Muscle of leg (tissue), 11 donors: ENCODE results near the gene FRMD8. TPM values are rescaled to one million over a fixed set of nuclear protein-coding genes. Genes with fewer than 3 reads are reported as not detected.

Experiments
- DNase-seq: peaks from one replicate; pipeline ENCODE4 v3.0.0; 2013
- H3K27ac ChIP-seq: one replicate; pipeline ENCODE4 v1.5.1; 2013; ENCODE audit warnings: mild to moderate bottlenecking, low read length, control low read depth
- H3K27me3 ChIP-seq: one replicate; pipeline ENCODE4 v1.6.1; 2013; ENCODE audit warnings: low read length; ENCODE audit not compliant: control insufficient read depth, insufficient read depth
- H3K36me3 ChIP-seq: one replicate; pipeline ENCODE4 v1.6.1; 2013; ENCODE audit warnings: low read length; ENCODE audit not compliant: control insufficient read depth, insufficient read depth
- H3K4me1 ChIP-seq: one replicate; pipeline ENCODE4 v1.6.1; 2013; ENCODE audit warnings: low read length; ENCODE audit not compliant: control insufficient read depth, insufficient read depth
- H3K4me3 ChIP-seq: one replicate; pipeline ENCODE4 v1.5.1; 2013; ENCODE audit warnings: low read length, control low read depth
- H3K9me3 ChIP-seq: replicated peaks from 2 replicates; pipeline ENCODE4 v1.6.1; 2013; ENCODE audit warnings: low read depth, low read length; ENCODE audit not compliant: control insufficient read depth
- WGBS: methylation state at CpG from one replicate; pipeline ENCODE4 v1.1.5; 2013; ENCODE audit warnings: missing lambda C conversion rate; ENCODE audit not compliant: insufficient coverage; 5-methylcytosine and 5-hydroxymethylcytosine counted together
- polyA plus RNA-seq, 8 donors: library from polyadenylated mRNA; unstranded; fragments of 120-200 nt; gene quantifications; one replicate each; pipeline versions ENCODE4 v1.2.1 to v1.2.3, GENCODE V29; 2013; ENCODE audit warnings: inconsistent platforms in 1 of 8, low replicate concordance in 1 of 8; ENCODE audit not compliant: insufficient read length in 8 of 8, insufficient read depth in 1 of 8
- total RNA-seq: library from RNA; stranded (reverse); fragments of 120-200 nt; gene quantifications from one replicate; pipeline ENCODE4 v1.2.4, GENCODE V29; 2013

The FRMD8 gene
- total and polyA plus RNA-seq, 9 donors = 8.2 to 12.4 (median 10.1) TPM

- Histone ChIP-seq H3K4me1 (peaks cover 82% of the 10 kb centered on the region), H3K36me3 (no peaks in the 10 kb centered on the region), H3K4me3 (peak overlapping the region; percentile 31), H3K27ac (peak overlapping the region; percentile 100), H3K9me3 (no peaks in the 10 kb centered on the region), H3K27me3 (no peaks in the 10 kb centered on the region)
- peak; percentile 99 for DNase-seq
- 1% methylated on average over 15 of the region's 15 CpGs for WGBS
Observed at GRCh38 chr11:65418681-65419459, 32.4 kb downstream of the FRMD8 start.

DNA sequence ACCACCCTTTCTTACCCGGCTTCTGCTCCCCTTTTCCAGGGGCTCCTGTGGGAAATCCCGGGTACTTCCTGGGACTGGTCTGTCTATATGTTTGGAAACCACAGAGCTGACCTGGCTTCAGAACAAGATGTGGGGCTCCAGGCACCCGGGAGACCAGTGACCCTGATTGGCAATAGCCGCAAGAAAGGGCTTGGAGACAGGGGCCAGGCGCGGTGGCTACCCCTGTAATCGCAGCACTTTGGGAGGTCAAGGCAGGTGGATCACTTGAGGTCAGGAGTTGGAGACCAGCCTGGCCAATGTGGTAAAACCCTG is 33.0 kb downstream of the FRMD8 start:
- no peaks in the 10 kb centered on the region for H3K36me3 ChIP-seq
- H3K27me3 ChIP-seq = no peaks in the 10 kb centered on the region
- peak overlapping the region; percentile 100 for H3K27ac ChIP-seq
- peak overlapping the region; percentile 31 for H3K4me3 ChIP-seq
- H3K4me1 ChIP-seq = peaks cover 87% of the 10 kb centered on the region
- WGBS = no CpG with 5 or more reads among the region's 7 CpGs
- H3K9me3 ChIP-seq = no peaks in the 10 kb centered on the region
- DNase-seq = no peak

DNA sequence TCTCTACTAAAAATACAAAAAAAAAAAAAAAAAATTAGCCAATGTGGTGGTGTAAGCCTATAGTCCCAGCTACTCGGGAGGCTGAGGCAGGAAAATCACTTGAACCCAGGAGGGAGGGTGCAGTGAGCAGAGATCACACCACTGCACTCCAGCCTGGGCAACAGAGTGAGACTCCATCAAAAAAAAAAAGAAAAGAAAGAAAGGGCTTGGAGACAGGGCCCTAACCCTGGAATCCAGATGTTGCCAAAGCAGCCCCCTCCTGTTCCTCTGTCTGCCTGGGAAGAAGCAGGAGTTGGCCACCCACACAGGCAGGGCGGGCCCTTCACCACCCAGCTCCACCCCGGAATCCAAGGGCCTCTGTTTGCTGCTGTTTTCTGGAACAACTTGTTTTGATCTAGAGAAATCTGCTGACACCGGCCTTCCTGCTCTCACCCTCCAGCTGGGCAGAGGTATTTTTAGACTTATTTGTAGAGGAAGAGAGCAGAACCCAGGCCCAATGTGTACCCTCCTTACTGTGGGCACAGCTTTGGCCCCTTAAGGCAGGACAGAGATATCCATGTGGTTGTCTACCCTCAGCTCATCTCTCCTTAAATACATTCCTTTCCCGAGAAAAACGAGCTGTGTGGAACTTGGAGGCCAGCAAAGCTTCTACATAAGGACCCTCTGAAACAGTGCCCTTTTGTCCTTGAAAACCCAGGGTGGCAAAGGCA is 33.5 kb downstream of the FRMD8 start:
- peak overlapping the region; percentile 100 for H3K27ac ChIP-seq
- no peak overlapping the region for H3K4me3 ChIP-seq
- H3K36me3 ChIP-seq = no peaks in the 10 kb centered on the region
- no peaks in the 10 kb centered on the region for H3K9me3 ChIP-seq
- WGBS = no CpG with 5 or more reads among the region's 6 CpGs
- peaks cover 89% of the 10 kb centered on the region for H3K4me1 ChIP-seq
- peak; percentile 95 for DNase-seq
- no peaks in the 10 kb centered on the region for H3K27me3 ChIP-seq

GRCh38 chr11:65420506-65420905 is 34.1 kb downstream of the FRMD8 start:
- DNase-seq = no peak
- peaks cover 87% of the 10 kb centered on the region for H3K4me1 ChIP-seq
- H3K27me3 ChIP-seq = no peaks in the 10 kb centered on the region
- no peaks in the 10 kb centered on the region for H3K36me3 ChIP-seq
- no peak overlapping the region for H3K4me3 ChIP-seq
- no peaks in the 10 kb centered on the region for H3K9me3 ChIP-seq
- H3K27ac ChIP-seq = peak overlapping the region; percentile 100
- WGBS = no CpG with 5 or more reads among the region's 2 CpGs

- peak overlapping the region; percentile 71 for H3K4me3 ChIP-seq
- DNase-seq = peak; percentile 95
- no peaks in the 10 kb centered on the region for H3K36me3 ChIP-seq
- WGBS = 29% methylated on average over 7 of the region's 15 CpGs
- peaks cover 80% of the 10 kb centered on the region for H3K4me1 ChIP-seq
- peak overlapping the region; percentile 100 for H3K27ac ChIP-seq
- H3K9me3 ChIP-seq = no peaks in the 10 kb centered on the region
- no peaks in the 10 kb centered on the region for H3K27me3 ChIP-seq
Observed at GRCh38 chr11:65420979-65421793, 34.7 kb downstream of the FRMD8 start.

DNA sequence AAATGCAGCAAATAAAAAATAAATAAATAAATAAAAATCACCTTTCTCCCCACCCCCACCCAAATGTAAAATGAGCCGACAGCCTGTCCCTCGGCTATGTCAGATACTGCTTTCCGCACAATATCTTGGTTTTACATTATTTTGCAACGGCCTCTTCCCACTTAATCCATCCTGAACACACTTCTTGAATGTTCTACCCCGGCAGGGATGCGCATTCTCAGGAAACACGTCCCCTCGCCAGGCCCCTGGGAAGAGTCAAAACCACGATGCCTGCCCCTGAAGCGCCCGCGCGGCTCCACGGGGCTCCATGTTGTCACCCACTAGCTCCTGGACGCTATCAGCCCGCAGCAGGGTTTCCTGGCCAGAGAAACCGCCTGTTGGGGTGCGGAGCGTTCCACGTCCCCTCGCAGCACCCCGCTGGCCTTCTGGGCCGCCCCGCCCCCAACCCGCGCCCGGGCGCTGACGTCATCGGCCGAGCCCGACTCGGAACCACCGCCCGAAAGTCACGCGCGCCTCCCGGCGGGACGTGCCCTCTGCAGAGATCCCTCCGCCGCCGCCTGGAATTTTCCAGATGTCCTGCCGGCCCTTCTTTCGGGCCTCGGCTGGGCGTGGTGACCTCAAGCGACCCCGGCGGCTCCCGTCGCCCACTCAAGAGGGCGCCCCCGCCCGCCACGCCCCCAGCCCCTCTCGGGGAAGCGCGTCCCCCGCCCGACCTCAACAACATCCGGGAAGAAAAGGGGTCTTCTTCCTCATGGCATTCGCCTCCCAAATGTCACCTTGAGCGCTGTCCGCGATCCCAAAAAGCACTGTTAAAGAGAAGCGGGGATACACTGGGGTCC is 35.6 kb downstream of the FRMD8 start:
- Histone ChIP-seq H3K4me1 (peaks cover 78% of the 10 kb centered on the region), H3K27me3 (no peaks in the 10 kb centered on the region), H3K9me3 (no peaks in the 10 kb centered on the region), H3K36me3 (peaks cover 3% of the 10 kb centered on the region), H3K4me3 (peak overlapping the region; percentile 81), H3K27ac (peak overlapping the region; percentile 100)
- WGBS = under 1% methylated on average over 51 of the region's 68 CpGs
- peak; percentile 99 for DNase-seq

DNA sequence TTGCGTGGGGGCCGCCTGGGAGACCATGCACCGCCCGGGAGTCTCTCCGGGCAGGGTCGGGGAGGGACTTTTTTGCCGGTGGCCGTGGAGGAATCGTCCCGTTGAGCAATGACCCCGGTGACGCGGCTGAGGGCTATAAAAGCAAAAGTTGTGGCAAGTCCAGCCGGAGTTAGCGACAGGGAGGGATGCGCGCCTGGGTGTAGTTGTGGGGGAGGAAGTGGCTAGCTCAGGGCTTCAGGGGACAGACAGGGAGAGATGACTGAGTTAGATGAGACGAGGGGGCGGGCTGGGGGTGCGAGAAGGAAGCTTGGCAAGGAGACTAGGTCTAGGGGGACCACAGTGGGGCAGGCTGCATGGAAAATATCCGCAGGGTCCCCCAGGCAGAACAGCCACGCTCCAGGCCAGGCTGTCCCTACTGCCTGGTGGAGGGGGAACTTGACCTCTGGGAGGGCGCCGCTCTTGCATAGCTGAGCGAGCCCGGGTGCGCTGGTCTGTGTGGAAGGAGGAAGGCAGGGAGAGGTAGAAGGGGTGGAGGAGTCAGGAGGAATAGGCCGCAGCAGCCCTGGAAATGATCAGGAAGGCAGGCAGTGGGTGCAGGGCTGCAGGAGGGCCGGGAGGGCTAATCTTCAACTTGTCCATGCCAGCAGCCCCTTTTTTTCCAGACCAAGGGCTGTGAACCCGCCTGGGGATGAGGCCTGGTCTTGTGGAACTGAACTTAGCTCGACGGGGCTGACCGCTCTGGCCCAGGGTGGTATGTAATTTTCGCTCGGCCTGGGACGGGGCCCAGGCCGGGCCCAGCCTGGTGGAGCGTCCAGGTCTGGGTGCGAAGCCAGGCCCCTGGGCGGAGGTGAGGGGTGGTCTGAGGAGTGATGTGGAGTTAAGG is 36.4 kb downstream of the FRMD8 start, which contains the start of gene NEAT1:
Gene NEAT1, plus strand, starts transcription at position 166 of the 883 bp plus-strand sequence.
- H3K4me1 ChIP-seq = peaks cover 77% of the 10 kb centered on the region
- no peaks in the 10 kb centered on the region for H3K9me3 ChIP-seq
- H3K27ac ChIP-seq = peak within 1 kb of the TSS; percentile 100
- H3K27me3 ChIP-seq = no peaks in the 10 kb centered on the region
- peaks cover 11% of the 10 kb centered on the region for H3K36me3 ChIP-seq
- peak; percentile 97 for DNase-seq
- 10% methylated on average over 39 of the region's 40 CpGs for WGBS
- H3K4me3 ChIP-seq = peak within 1 kb of the TSS; percentile 81

GRCh38 chr11:65423516-65424204 is 37.2 kb downstream of the FRMD8 start:
- 33% methylated on average over 16 of the region's 19 CpGs for WGBS
- Histone ChIP-seq H3K27me3 (no peaks in the 10 kb centered on the region), H3K36me3 (peaks cover 11% of the 10 kb centered on the region), H3K4me1 (peaks cover 70% of the 10 kb centered on the region), H3K27ac (peak overlapping the region; percentile 100), H3K4me3 (peak overlapping the region; percentile 81), H3K9me3 (no peaks in the 10 kb centered on the region)
- DNase-seq = no peak
